Loucy (cell line): ENCODE data around the gene CACNA1B.

Experiments
- H2AFZ ChIP-seq: fragments of 200-600 bp; sonication (generic); 2 replicates; pipeline ENCODE4 v1.6.0; 2016; ENCODE audit warnings: antibody characterized with exemption, mild to moderate bottlenecking, low read length, moderate library complexity
- H3F3A ChIP-seq: fragments of 200-600 bp; 2 replicates; pipeline ENCODE4 v1.6.0; 2016; ENCODE audit warnings: antibody characterized with exemption, low read depth, mild to moderate bottlenecking
- H3K27me3 ChIP-seq: fragments of 200-600 bp; sonication (generic); 2 replicates; pipeline ENCODE4 v1.6.1; 2014; ENCODE audit warnings: low read length, mild to moderate bottlenecking; ENCODE audit not compliant: insufficient read depth, poor library complexity, severe bottlenecking
- H3K36me3 ChIP-seq: fragments of 200-600 bp; sonication (generic); 2 replicates; pipeline ENCODE4 v1.6.1; 2016; ENCODE audit warnings: low read length; ENCODE audit not compliant: insufficient read depth
- H3K4me1 ChIP-seq: fragments of 200-600 bp; sonication (generic); 2 replicates; pipeline ENCODE4 v1.5.1; 2014; ENCODE audit warnings: low read length, mild to moderate bottlenecking; ENCODE audit not compliant: insufficient read depth, poor library complexity, severe bottlenecking
- H3K4me2 ChIP-seq: fragments of 200-600 bp; sonication (generic); 2 replicates; pipeline ENCODE4 v1.6.0; 2014; ENCODE audit warnings: antibody characterized with exemption, low read length, low read depth, mild to moderate bottlenecking; ENCODE audit not compliant: poor library complexity, severe bottlenecking
- H3K4me3 ChIP-seq: fragments of 200-600 bp; sonication (generic); 2 replicates; pipeline ENCODE4 v1.5.1; 2014; ENCODE audit warnings: low read length, mild to moderate bottlenecking, mixed read lengths; ENCODE audit not compliant: poor library complexity, severe bottlenecking
- H3K79me2 ChIP-seq: fragments of 200-600 bp; sonication (generic); 2 replicates; pipeline ENCODE4 v1.6.1; 2014; ENCODE audit warnings: low read length; ENCODE audit not compliant: insufficient read depth
- H3K9ac ChIP-seq: fragments of 200-600 bp; sonication (generic); 2 replicates; pipeline ENCODE4 v1.6.0; 2014; ENCODE audit warnings: mild to moderate bottlenecking, low read depth, low read length, moderate library complexity; ENCODE audit not compliant: poor library complexity, severe bottlenecking
- H3K9me2 ChIP-seq: fragments of 200-600 bp; sonication (generic); replicated peaks from 2 replicates; pipeline ENCODE4 v1.6.1; 2016; ENCODE audit warnings: low read depth, low read length, mixed read lengths
- H3K9me3 ChIP-seq: fragments of 200-600 bp; sonication (generic); 2 replicates; pipeline ENCODE4 v1.6.1; 2014; ENCODE audit warnings: mild to moderate bottlenecking, antibody characterized with exemption, low read length, low read depth; ENCODE audit not compliant: insufficient read depth
- H4K20me1 ChIP-seq: fragments of 200-600 bp; sonication (generic); 2 replicates; pipeline ENCODE4 v1.6.0; 2014; ENCODE audit warnings: antibody characterized with exemption, low read length, mild to moderate bottlenecking; ENCODE audit not compliant: insufficient read depth, poor library complexity, severe bottlenecking
- CTCF ChIP-seq: fragments of 200-600 bp; sonication (generic); conservative IDR thresholded peaks from 2 replicates; pipeline ENCODE4 v1.5.1; 2014; ENCODE audit warnings: mild to moderate bottlenecking, antibody characterized with exemption, low read length
- EZH2phosphoT487 ChIP-seq: fragments of 200-600 bp; IDR thresholded peaks from 2 replicates; pipeline ENCODE4 v1.6.1; 2018; ENCODE audit warnings: antibody characterized with exemption, mild to moderate bottlenecking, moderate library complexity, borderline replicate concordance

CACNA1B gene

GRCh38 chr9:137917795-137918194 is 40.2 kb downstream of the CACNA1B start:
- Histone ChIP-seq H3K27me3 (no peaks in the 10 kb centered on the region), H3K36me3 (no peaks in the 10 kb centered on the region), H3K79me2 (no peaks in the 10 kb centered on the region), H3F3A (no peaks in the 10 kb centered on the region), H3K4me1 (no peaks in the 10 kb centered on the region), H3K9me2 (no peaks in the 10 kb centered on the region), H3K4me2 (no peak overlapping the region), H3K9me3 (peaks cover 44% of the 10 kb centered on the region; the same call in 1 of the 2 replicates), H4K20me1 (no peaks in the 10 kb centered on the region), H3K4me3 (no peak overlapping the region), H2AFZ (no peak overlapping the region), H3K9ac (no peak overlapping the region)
- TF ChIP-seq EZH2phosphoT487 (no peak), CTCF (no peak)

GRCh38 chr9:137918331-137919094 is 40.9 kb downstream of the CACNA1B start:
- Histone ChIP-seq H3K4me2 (no peak overlapping the region), H3K79me2 (no peaks in the 10 kb centered on the region), H2AFZ (no peak overlapping the region), H3F3A (no peaks in the 10 kb centered on the region), H3K36me3 (no peaks in the 10 kb centered on the region), H3K4me1 (no peaks in the 10 kb centered on the region), H3K9me2 (no peaks in the 10 kb centered on the region), H3K9ac (no peak overlapping the region), H3K4me3 (no peak overlapping the region), H3K9me3 (peaks cover 44% of the 10 kb centered on the region; the same call in 1 of the 2 replicates), H4K20me1 (no peaks in the 10 kb centered on the region), H3K27me3 (no peaks in the 10 kb centered on the region)
- TF ChIP-seq CTCF (no peak), EZH2phosphoT487 (no peak)

GRCh38 chr9:137919095-137919465 is 41.5 kb downstream of the CACNA1B start:
- no peak overlapping the region for H3K4me3 ChIP-seq
- no peak overlapping the region for H2AFZ ChIP-seq
- H3K27me3 ChIP-seq = no peaks in the 10 kb centered on the region
- TF ChIP-seq CTCF (no peak), EZH2phosphoT487 (no peak)
- H3F3A ChIP-seq = no peaks in the 10 kb centered on the region
- no peaks in the 10 kb centered on the region for H3K79me2 ChIP-seq
- H3K9ac ChIP-seq = no peak overlapping the region
- H3K9me2 ChIP-seq = no peaks in the 10 kb centered on the region
- no peaks in the 10 kb centered on the region for H3K36me3 ChIP-seq
- no peaks in the 10 kb centered on the region for H3K4me1 ChIP-seq
- H3K9me3 ChIP-seq = peaks cover 44% of the 10 kb centered on the region; the same call in 1 of the 2 replicates
- no peak overlapping the region for H3K4me2 ChIP-seq
- H4K20me1 ChIP-seq = no peaks in the 10 kb centered on the region
